ENCODE data around the gene LRIG1. TPM values are rescaled to one million over a fixed set of nuclear protein-coding genes. Genes with fewer than 3 reads are reported as not detected.

Gene LRIG1
- total RNA-seq, 1 donor from 2014 or later = 30.2 TPM

- peaks cover 30% of the 10 kb centered on the region for H3K4me1 Mint-ChIP-seq (ENCODE audit: low read depth, unreplicated experiment)
- no peaks in the 10 kb centered on the region for H3K36me3 Mint-ChIP-seq (ENCODE audit: unreplicated experiment)
- peaks cover 5% of the 10 kb centered on the region for H3K9me3 Mint-ChIP-seq (ENCODE audit: unreplicated experiment)
- H3K4me3 Mint-ChIP-seq (ENCODE audit: unreplicated experiment) = no peak overlapping the region
- no peak for TF ChIP-seq CTCF (IDR thresholded peaks at IDR 0.05; ENCODE audit: partially characterized antibody, unreplicated experiment)
- peaks cover 2% of the 10 kb centered on the region for H3K27me3 Mint-ChIP-seq (ENCODE audit: unreplicated experiment)
- no peak overlapping the region for H3K27ac Mint-ChIP-seq (ENCODE audit: unreplicated experiment)
- DNase-seq = no peak
Observed at GRCh38 chr3:66437341-66437929, 63.4 kb downstream of the LRIG1 start.

- no peak overlapping the region for H3K4me3 Mint-ChIP-seq (ENCODE audit: unreplicated experiment)
- DNase-seq = no peak
- no peaks in the 10 kb centered on the region for H3K36me3 Mint-ChIP-seq (ENCODE audit: unreplicated experiment)
- H3K27me3 Mint-ChIP-seq (ENCODE audit: unreplicated experiment) = peaks cover 2% of the 10 kb centered on the region
- no peak overlapping the region for H3K27ac Mint-ChIP-seq (ENCODE audit: unreplicated experiment)
- H3K4me1 Mint-ChIP-seq (ENCODE audit: low read depth, unreplicated experiment) = peaks cover 19% of the 10 kb centered on the region
- peaks cover 2% of the 10 kb centered on the region for H3K9me3 Mint-ChIP-seq (ENCODE audit: unreplicated experiment)
- TF ChIP-seq CTCF (IDR thresholded peaks at IDR 0.05; ENCODE audit: partially characterized antibody, unreplicated experiment) = no peak
Observed at GRCh38 chr3:66435989-66436388, 64.8 kb downstream of the LRIG1 start.

GRCh38 chr3:66434726-66435125 lies 66.1 kb downstream of the LRIG1 start:
- Mint-ChIP-seq H3K36me3 (ENCODE audit: unreplicated experiment) (no peaks in the 10 kb centered on the region), H3K9me3 (ENCODE audit: unreplicated experiment) (peaks cover 4% of the 10 kb centered on the region), H3K27ac (ENCODE audit: unreplicated experiment) (no peak overlapping the region), H3K27me3 (ENCODE audit: unreplicated experiment) (peaks cover 4% of the 10 kb centered on the region), H3K4me1 (ENCODE audit: low read depth, unreplicated experiment) (peaks cover 26% of the 10 kb centered on the region), H3K4me3 (ENCODE audit: unreplicated experiment) (no peak overlapping the region)
- TF ChIP-seq CTCF (IDR thresholded peaks at IDR 0.05; ENCODE audit: partially characterized antibody, unreplicated experiment) = no peak
- no peak for DNase-seq

- no peak for DNase-seq
- Mint-ChIP-seq H3K36me3 (ENCODE audit: unreplicated experiment) (no peaks in the 10 kb centered on the region), H3K4me1 (ENCODE audit: low read depth, unreplicated experiment) (peaks cover 35% of the 10 kb centered on the region), H3K9me3 (ENCODE audit: unreplicated experiment) (peaks cover 10% of the 10 kb centered on the region), H3K4me3 (ENCODE audit: unreplicated experiment) (no peak overlapping the region), H3K27me3 (ENCODE audit: unreplicated experiment) (peaks cover 4% of the 10 kb centered on the region), H3K27ac (ENCODE audit: unreplicated experiment) (no peak overlapping the region)
- TF ChIP-seq CTCF (IDR thresholded peaks at IDR 0.05; ENCODE audit: partially characterized antibody, unreplicated experiment) = no peak
Observed at GRCh38 chr3:66433522-66433782, 67.4 kb downstream of the LRIG1 start.

- no peak overlapping the region for H3K4me3 Mint-ChIP-seq (ENCODE audit: unreplicated experiment)
- no peak for TF ChIP-seq CTCF (IDR thresholded peaks at IDR 0.05; ENCODE audit: partially characterized antibody, unreplicated experiment)
- H3K4me1 Mint-ChIP-seq (ENCODE audit: low read depth, unreplicated experiment) = peaks cover 40% of the 10 kb centered on the region
- H3K27ac Mint-ChIP-seq (ENCODE audit: unreplicated experiment) = no peak overlapping the region
- peaks cover 4% of the 10 kb centered on the region for H3K27me3 Mint-ChIP-seq (ENCODE audit: unreplicated experiment)
- no peaks in the 10 kb centered on the region for H3K36me3 Mint-ChIP-seq (ENCODE audit: unreplicated experiment)
- H3K9me3 Mint-ChIP-seq (ENCODE audit: unreplicated experiment) = peaks cover 14% of the 10 kb centered on the region
- DNase-seq = no peak
Observed at GRCh38 chr3:66432767-66433521, 67.9 kb downstream of the LRIG1 start.
